ENCODE measurements around the gene RPRD1B.

The RPRD1B gene

GRCh38 chr20:38033330-38034107 lies at the start of gene RPRD1B, which contains the start of gene TTI1:
TSS of gene RPRD1B (plus strand) at chr20:38033746. CDS start at chr20:38033948, 202 bp downstream.
TSS of gene TTI1 (minus strand) at chr20:38033456. CDS start at chr20:38013816, 19,640 bp downstream.
- DNase-seq (ENCODE audit: low spot score), result peak; percentile 94

GRCh38 chr20:37984018-37984785 lies 49.3 kb upstream of the RPRD1B start:
- no peak for DNase-seq (ENCODE audit: low spot score)

GRCh38 chr20:37986044-37986858 lies 47.3 kb upstream of the RPRD1B start:
- DNase-seq (ENCODE audit: low spot score), result no peak

GRCh38 chr20:37986873-37987601 lies 46.5 kb upstream of the RPRD1B start:
- peak; percentile 63 for DNase-seq (ENCODE audit: low spot score)

- no peak for DNase-seq (ENCODE audit: low spot score)
Observed at GRCh38 chr20:37987602-37988290, 45.8 kb upstream of the RPRD1B start.

- DNase-seq (ENCODE audit: low spot score), result no peak
Observed at GRCh38 chr20:37988306-37988954, 45.1 kb upstream of the RPRD1B start.

- no peak for DNase-seq (ENCODE audit: low spot score)
Observed at GRCh38 chr20:37989601-37990295, 43.8 kb upstream of the RPRD1B start.

- DNase-seq (ENCODE audit: low spot score), result peak; percentile 78
Observed at GRCh38 chr20:37990571-37991151, 42.9 kb upstream of the RPRD1B start.

GRCh38 chr20:37991157-37991866 lies 42.2 kb upstream of the RPRD1B start:
- DNase-seq (ENCODE audit: low spot score), result no peak

GRCh38 chr20:37991908-37992307 lies 41.6 kb upstream of the RPRD1B start:
- no peak for DNase-seq (ENCODE audit: low spot score)

- peak; percentile 75 for DNase-seq (ENCODE audit: low spot score)
Observed at GRCh38 chr20:37992802-37993409, 40.6 kb upstream of the RPRD1B start.

GRCh38 chr20:37994512-37994911 lies 39.0 kb upstream of the RPRD1B start:
- DNase-seq (ENCODE audit: low spot score), result peak; percentile 21

- DNase-seq (ENCODE audit: low spot score), result no peak
Observed at GRCh38 chr20:37995856-37996605, 37.5 kb upstream of the RPRD1B start.

- no peak for DNase-seq (ENCODE audit: low spot score)
Observed at GRCh38 chr20:37997516-37997915, 36.0 kb upstream of the RPRD1B start.

GRCh38 chr20:37999526-38000263 lies 33.9 kb upstream of the RPRD1B start:
- no peak for DNase-seq (ENCODE audit: low spot score)

GRCh38 chr20:38000293-38000692 lies 33.3 kb upstream of the RPRD1B start:
- no peak for DNase-seq (ENCODE audit: low spot score)
